ENCODE data around the gene FILIP1. TPM values are rescaled to one million over a fixed set of nuclear protein-coding genes. Genes with fewer than 3 reads are reported as not detected.

The FILIP1 gene
- polyA plus RNA-seq, 3 donors: not detected

DNA sequence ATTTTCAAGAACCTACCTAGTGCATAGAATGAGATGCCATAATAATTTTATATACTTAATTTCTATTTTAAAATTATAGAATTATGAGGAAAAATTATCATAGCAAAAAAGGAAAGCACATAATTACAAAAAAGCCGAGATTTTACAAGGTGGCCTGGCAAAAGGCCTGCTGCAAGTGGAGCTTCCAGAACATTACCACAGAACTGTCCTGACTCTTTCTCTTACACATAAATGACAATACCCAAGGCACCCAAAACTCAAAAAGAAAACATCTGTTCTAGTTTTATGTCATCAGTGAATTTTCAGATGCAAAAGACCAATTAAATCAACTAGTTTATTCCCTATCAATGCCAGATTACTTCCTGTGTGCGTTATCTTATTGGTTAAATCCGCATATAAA lies 74.2 kb downstream of the FILIP1 start:
- peaks cover 0 to 2% (median 2%) of the 10 kb centered on the region in 3 donors for H3K27me3 Mint-ChIP-seq (ENCODE audit: low read depth in 3 of 3)
- Histone ChIP-seq H3K4me2 (replicated peaks; ENCODE audit: extremely low read depth, low read length, poor library complexity, severe bottlenecking) (no peak overlapping the region), H3K79me2 (ENCODE audit: insufficient read depth, low read length) (no peaks in the 10 kb centered on the region), H3K4me1 (ENCODE audit: control insufficient read depth in 1 of 2, insufficient read depth in 2 of 2, low read length in 2 of 2) (no peaks in the 10 kb centered on the region), H4K20me1 (ENCODE audit: insufficient read depth, low read length) (no peaks in the 10 kb centered on the region), H3K27me3 (ENCODE audit: control insufficient read depth in 2 of 2, insufficient read depth in 2 of 2, low read length in 2 of 2) (no peaks in the 10 kb centered on the region), H3K9me3 (replicated peaks in 1 of 2; ENCODE audit: control insufficient read depth in 1 of 2, insufficient read depth in 1 of 2, low read length in 2 of 2) (no peaks in the 10 kb centered on the region), H3K4me3 (replicated peaks in 1 of 3; ENCODE audit: low read depth in 2 of 3, low read length in 3 of 3) (no peak overlapping the region), H3K27ac (ENCODE audit: low read depth in 1 of 2, low read length in 2 of 2) (no peak overlapping the region), H3K36me3 (replicated peaks in 1 of 2; ENCODE audit: control insufficient read depth in 1 of 2, insufficient read depth in 2 of 2, low read length in 2 of 2) (no peaks in the 10 kb centered on the region), H2AFZ (ENCODE audit: insufficient read depth, low read depth, low read length, poor library complexity, severe bottlenecking) (no peak overlapping the region), H3K9ac (ENCODE audit: insufficient read depth, low read length, poor library complexity, severe bottlenecking) (no peak overlapping the region)
- TF ChIP-seq, protein P1, sequence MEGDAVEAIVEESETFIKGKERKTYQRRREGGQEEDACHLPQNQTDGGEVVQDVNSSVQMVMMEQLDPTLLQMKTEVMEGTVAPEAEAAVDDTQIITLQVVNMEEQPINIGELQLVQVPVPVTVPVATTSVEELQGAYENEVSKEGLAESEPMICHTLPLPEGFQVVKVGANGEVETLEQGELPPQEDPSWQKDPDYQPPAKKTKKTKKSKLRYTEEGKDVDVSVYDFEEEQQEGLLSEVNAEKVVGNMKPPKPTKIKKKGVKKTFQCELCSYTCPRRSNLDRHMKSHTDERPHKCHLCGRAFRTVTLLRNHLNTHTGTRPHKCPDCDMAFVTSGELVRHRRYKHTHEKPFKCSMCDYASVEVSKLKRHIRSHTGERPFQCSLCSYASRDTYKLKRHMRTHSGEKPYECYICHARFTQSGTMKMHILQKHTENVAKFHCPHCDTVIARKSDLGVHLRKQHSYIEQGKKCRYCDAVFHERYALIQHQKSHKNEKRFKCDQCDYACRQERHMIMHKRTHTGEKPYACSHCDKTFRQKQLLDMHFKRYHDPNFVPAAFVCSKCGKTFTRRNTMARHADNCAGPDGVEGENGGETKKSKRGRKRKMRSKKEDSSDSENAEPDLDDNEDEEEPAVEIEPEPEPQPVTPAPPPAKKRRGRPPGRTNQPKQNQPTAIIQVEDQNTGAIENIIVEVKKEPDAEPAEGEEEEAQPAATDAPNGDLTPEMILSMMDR (IDR thresholded peaks at IDR 0.05): no peak
- no peaks in the 10 kb centered on the region for H3K36me3 Mint-ChIP-seq
- no peak for DNase-seq
- H3K4me3 Mint-ChIP-seq: no peak overlapping the region
- 100% methylated on average over 1 of the region's 3 CpGs for WGBS (ENCODE audit: insufficient coverage)
- H3K4me1 Mint-ChIP-seq: no peaks in the 10 kb centered on the region
- intact Hi-C loops (cut with micrococcal nuclease): no loop called here
- H3K9me3 Mint-ChIP-seq: peaks cover 0 to 4% (median 0%) of the 10 kb centered on the region in 7 donors
- H3K27ac Mint-ChIP-seq: no peak overlapping the region

DNA sequence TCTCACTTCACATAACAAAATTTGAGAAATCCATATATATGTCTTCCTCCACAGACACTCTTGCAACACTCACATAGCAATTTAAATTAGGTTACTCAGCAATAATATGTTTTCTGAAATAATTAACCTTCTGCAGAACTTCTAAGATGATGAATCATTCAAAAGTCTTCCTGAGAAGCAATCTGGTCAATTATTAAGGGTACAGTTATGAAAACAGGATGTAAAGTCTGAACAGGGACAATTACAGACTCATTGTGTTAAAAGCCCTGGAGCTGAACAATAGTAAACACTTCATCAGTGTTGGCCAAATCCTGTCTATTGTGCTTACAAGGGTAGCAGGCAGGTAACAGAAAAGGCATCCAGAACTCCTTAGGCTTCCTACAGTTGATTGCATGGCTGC lies 75.4 kb downstream of the FILIP1 start:
- H3K27ac ChIP-seq (ENCODE audit: low read depth in 1 of 2, low read length in 2 of 2): no peak overlapping the region
- H2AFZ ChIP-seq (ENCODE audit: insufficient read depth, low read depth, low read length, poor library complexity, severe bottlenecking): no peak overlapping the region
- H3K4me1 Mint-ChIP-seq: no peaks in the 10 kb centered on the region
- H3K27me3 ChIP-seq (ENCODE audit: control insufficient read depth in 2 of 2, insufficient read depth in 2 of 2, low read length in 2 of 2): no peaks in the 10 kb centered on the region
- H3K4me3 ChIP-seq (replicated peaks in 1 of 3; ENCODE audit: low read depth in 2 of 3, low read length in 3 of 3): no peak overlapping the region
- H3K79me2 ChIP-seq (ENCODE audit: insufficient read depth, low read length): no peaks in the 10 kb centered on the region
- TF ChIP-seq, protein P1 (IDR thresholded peaks at IDR 0.05): no peak
- H3K4me3 Mint-ChIP-seq: no peak overlapping the region
- H3K36me3 Mint-ChIP-seq: no peaks in the 10 kb centered on the region
- no peak overlapping the region for H3K27ac Mint-ChIP-seq
- no peak for DNase-seq
- intact Hi-C loops (cut with micrococcal nuclease): no loop called here
- no peak overlapping the region for H3K4me2 ChIP-seq (replicated peaks; ENCODE audit: extremely low read depth, low read length, poor library complexity, severe bottlenecking)
- peaks cover 0 to 2% (median 0%) of the 10 kb centered on the region in 7 donors for H3K9me3 Mint-ChIP-seq
- H4K20me1 ChIP-seq (ENCODE audit: insufficient read depth, low read length): no peaks in the 10 kb centered on the region
- H3K36me3 ChIP-seq (replicated peaks in 1 of 2; ENCODE audit: control insufficient read depth in 1 of 2, insufficient read depth in 2 of 2, low read length in 2 of 2): no peaks in the 10 kb centered on the region
- no peaks in the 10 kb centered on the region for H3K4me1 ChIP-seq (ENCODE audit: control insufficient read depth in 1 of 2, insufficient read depth in 2 of 2, low read length in 2 of 2)
- no peak overlapping the region for H3K9ac ChIP-seq (ENCODE audit: insufficient read depth, low read length, poor library complexity, severe bottlenecking)
- peaks cover 0 to 2% (median 2%) of the 10 kb centered on the region in 3 donors for H3K27me3 Mint-ChIP-seq (ENCODE audit: low read depth in 3 of 3)
- no peaks in the 10 kb centered on the region for H3K9me3 ChIP-seq (replicated peaks in 1 of 2; ENCODE audit: control insufficient read depth in 1 of 2, insufficient read depth in 1 of 2, low read length in 2 of 2)
